NCI-H2081 (cell line): Measurements from ENCODE around the gene MPIG6B.
A peak's percentile ranks its signal among the peaks of the same experiment; 100 is the strongest.

ENCODE experiments used
- DNase-seq, 2 experiments: peaks; one replicate each; lab custom pipeline; 2025; lab: John Stamatoyannopoulos, UW

MPIG6B gene

GRCh38 chr6:31723245-31723979 lies at the start of gene MPIG6B:
Gene MPIG6B, plus strand, starts transcription at chr6:31723373. Its CDS starts 11 bp downstream, at chr6:31723384.
- DNase-seq = no peak

- no peak for DNase-seq
Observed at GRCh38 chr6:31676322-31676903, 46.8 kb upstream of the MPIG6B start.

- DNase-seq = no peak
Observed at GRCh38 chr6:31676904-31677303, 46.3 kb upstream of the MPIG6B start.

- DNase-seq = no peak
Observed at GRCh38 chr6:31677955-31678354, 45.2 kb upstream of the MPIG6B start.

- peak; percentile 74 to 77 for DNase-seq
Observed at GRCh38 chr6:31680226-31681134, 42.7 kb upstream of the MPIG6B start, which contains the start of gene LY6G5C. Gene LY6G5C, minus strand, starts transcription at chr6:31681067. Its CDS starts 694 bp downstream, at chr6:31680373.

- DNase-seq = peak; percentile 28 to 56
Observed at GRCh38 chr6:31681135-31681671, 42.0 kb upstream of the MPIG6B start.

- DNase-seq = no peak
Observed at GRCh38 chr6:31683591-31683990, 39.6 kb upstream of the MPIG6B start.

GRCh38 chr6:31686483-31686882 lies 36.7 kb upstream of the MPIG6B start:
- no peak for DNase-seq

- DNase-seq = no peak
Observed at GRCh38 chr6:31687321-31687720, 35.9 kb upstream of the MPIG6B start.

- DNase-seq = no peak
Observed at GRCh38 chr6:31687860-31688693, 35.1 kb upstream of the MPIG6B start.

GRCh38 chr6:31689249-31690110 lies 33.7 kb upstream of the MPIG6B start:
- DNase-seq = no peak

GRCh38 chr6:31690231-31691077 lies 32.7 kb upstream of the MPIG6B start:
- no peak for DNase-seq

- DNase-seq = no peak
Observed at GRCh38 chr6:31691078-31691463, 32.1 kb upstream of the MPIG6B start.

GRCh38 chr6:31691564-31692108 lies 31.5 kb upstream of the MPIG6B start:
- DNase-seq = no peak

- no peak for DNase-seq
Observed at GRCh38 chr6:31692353-31692752, 30.8 kb upstream of the MPIG6B start.

GRCh38 chr6:31692886-31693285 lies 30.3 kb upstream of the MPIG6B start:
- no peak for DNase-seq

GRCh38 chr6:31693535-31693934 lies 29.6 kb upstream of the MPIG6B start:
- DNase-seq = no peak

- no peak for DNase-seq
Observed at GRCh38 chr6:31697555-31697954, 25.6 kb upstream of the MPIG6B start.

- DNase-seq = no peak
Observed at GRCh38 chr6:31700740-31701401, 22.3 kb upstream of the MPIG6B start.
